Thoracic aorta (tissue), 2 donors: Measurements from ENCODE around the gene ZC3H7A. TPM values are rescaled to one million over a fixed set of nuclear protein-coding genes. Genes with fewer than 3 reads are reported as not detected.

Experiments used
- ATAC-seq: fragments of 150-250 bp; one replicate; pipeline ENCODE4 v1.8.0; 2017; ENCODE audit warnings: low read depth; ENCODE audit not compliant: insufficient number of reproducible peaks, low FRiP score
- DNase-seq: peaks from one replicate; pipeline ENCODE4 v3.0.0-alpha.2; 2020; ENCODE audit warnings: low spot score
- H3K27ac ChIP-seq, 2 donors: fragments of 200-600 bp; sonication (generic); 1 replicate in 1 of 2; 2 replicates in 1 of 2; pipeline ENCODE4 v1.5.1; 2016; ENCODE audit warnings: mild to moderate bottlenecking in 2 of 2, moderate library complexity in 2 of 2
- H3K27me3 ChIP-seq: fragments of 200-600 bp; sonication (generic); replicated peaks from 2 replicates; pipeline ENCODE4 v1.6.0; 2016; ENCODE audit warnings: mild to moderate bottlenecking; ENCODE audit not compliant: insufficient read depth
- H3K36me3 ChIP-seq: fragments of 200-600 bp; sonication (generic); one replicate; pipeline ENCODE4 v1.5.1; 2016
- H3K4me1 ChIP-seq, 2 donors: fragments of 200-600 bp; sonication (generic); 1 replicate in 1 of 2; 2 replicates in 1 of 2; pipeline versions ENCODE4 v1.5.1 to v1.6.0; 2016; ENCODE audit warnings: low read depth in 2 of 2, mild to moderate bottlenecking in 1 of 2; ENCODE audit not compliant: control insufficient read depth in 1 of 2
- H3K4me3 ChIP-seq: fragments of 200-600 bp; sonication (generic); 2 replicates; pipeline ENCODE4 v1.5.1; 2016; ENCODE audit warnings: mild to moderate bottlenecking
- H3K9me3 ChIP-seq: fragments of 200-600 bp; sonication (generic); 2 replicates; pipeline ENCODE4 v1.5.1; 2016
- CTCF ChIP-seq: fragments of 200-600 bp; sonication (generic); IDR thresholded peaks from one replicate; pipeline ENCODE4 v1.5.1; 2019; ENCODE audit warnings: antibody characterized with exemption
- total RNA-seq, 2 donors: library from RNA; depleted of rRNA; stranded (reverse); fragments of >200 nt; gene quantifications; one replicate each; pipeline versions ENCODE4 v1.1.0 to v1.2.3, GENCODE V29; 2016

Gene ZC3H7A
- total RNA-seq, 2 donors from 2014 or later, result 47.8 to 86.1 TPM

GRCh38 chr16:11706180-11706742 lies 90.8 kb downstream of the ZC3H7A start:
- Histone ChIP-seq H3K9me3 (no peaks in the 10 kb centered on the region), H3K27ac (no peak overlapping the region), H3K4me1 (peaks cover 2 to 13% of the 10 kb centered on the region in 2 donors), H3K4me3 (no peak overlapping the region), H3K36me3 (peaks cover 7% of the 10 kb centered on the region), H3K27me3 (no peaks in the 10 kb centered on the region)
- TF ChIP-seq CTCF, result no peak
- ATAC-seq (no peak), DNase-seq (no peak)

- H3K36me3 ChIP-seq, result peaks cover 7% of the 10 kb centered on the region
- no peak overlapping the region for H3K27ac ChIP-seq
- no peak for TF ChIP-seq CTCF
- H3K4me1 ChIP-seq, result peaks cover 2 to 13% of the 10 kb centered on the region in 2 donors
- ATAC-seq (no peak), DNase-seq (no peak)
- no peak overlapping the region for H3K4me3 ChIP-seq
- no peaks in the 10 kb centered on the region for H3K27me3 ChIP-seq
- no peaks in the 10 kb centered on the region for H3K9me3 ChIP-seq
These were observed 91.6 kb downstream of the ZC3H7A start for GRCh38 chr16:11705311-11706025.

Other genes with a start within 250 kb of the ZC3H7A start
- gene LITAF, start 210.3 kb downstream of the ZC3H7A start, total RNA-seq, result 100 to 1,000 TPM; 124 to 146 TPM
- gene SNN, start 128.8 kb downstream of the ZC3H7A start, total RNA-seq, result 10 to 100 TPM; 14.6 to 21.4 TPM
- 10 to 100 TPM; 44.5 to 49.4 TPM for gene TXNDC11, start 54.4 kb downstream of the ZC3H7A start, total RNA-seq
- 100 to 1,000 TPM in 1 of 2 donors, 10 to 100 TPM in 1; 51.2 to 184 TPM for gene RSL1D1, start 54.3 kb upstream of the ZC3H7A start, total RNA-seq
- gene GSPT1, start 118.7 kb upstream of the ZC3H7A start, total RNA-seq, result 10 to 100 TPM; 50.4 to 81.1 TPM
- gene NPIPB2, start 144.8 kb upstream of the ZC3H7A start, total RNA-seq, result 10 to 100 TPM in 1 of 2 donors, 1 to 10 TPM in 1; 9.9 to 18.5 TPM
- gene TNFRSF17, start 168.0 kb upstream of the ZC3H7A start, total RNA-seq, result not detected
- 10 to 100 TPM; 47.0 to 68.1 TPM for gene SNX29, start 179.5 kb upstream of the ZC3H7A start, total RNA-seq